Measurements from ENCODE around the gene PACSIN1.

Gene PACSIN1

DNA sequence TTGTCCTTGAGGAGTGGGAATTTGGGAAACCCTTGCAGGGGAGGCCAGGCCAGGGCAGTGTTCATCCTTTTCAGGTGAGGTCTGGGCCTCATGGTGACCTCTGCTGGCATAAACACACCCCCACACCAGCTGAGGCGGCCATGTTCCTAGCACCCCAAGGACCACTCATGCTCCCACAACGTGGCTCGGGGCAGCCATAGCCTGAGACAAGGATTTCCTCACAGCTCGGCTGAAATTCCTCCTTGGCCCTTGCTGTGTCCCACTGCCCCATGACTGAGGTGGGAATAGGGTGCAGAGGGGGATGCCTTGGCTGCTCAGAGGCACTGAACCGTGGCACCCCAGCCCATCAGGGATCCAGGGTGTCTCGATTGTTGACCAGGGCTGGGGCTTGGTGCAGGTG is 117.6 kb downstream of the PACSIN1 start:
- no peak for DNase-seq (ENCODE audit: low spot score)

DNA sequence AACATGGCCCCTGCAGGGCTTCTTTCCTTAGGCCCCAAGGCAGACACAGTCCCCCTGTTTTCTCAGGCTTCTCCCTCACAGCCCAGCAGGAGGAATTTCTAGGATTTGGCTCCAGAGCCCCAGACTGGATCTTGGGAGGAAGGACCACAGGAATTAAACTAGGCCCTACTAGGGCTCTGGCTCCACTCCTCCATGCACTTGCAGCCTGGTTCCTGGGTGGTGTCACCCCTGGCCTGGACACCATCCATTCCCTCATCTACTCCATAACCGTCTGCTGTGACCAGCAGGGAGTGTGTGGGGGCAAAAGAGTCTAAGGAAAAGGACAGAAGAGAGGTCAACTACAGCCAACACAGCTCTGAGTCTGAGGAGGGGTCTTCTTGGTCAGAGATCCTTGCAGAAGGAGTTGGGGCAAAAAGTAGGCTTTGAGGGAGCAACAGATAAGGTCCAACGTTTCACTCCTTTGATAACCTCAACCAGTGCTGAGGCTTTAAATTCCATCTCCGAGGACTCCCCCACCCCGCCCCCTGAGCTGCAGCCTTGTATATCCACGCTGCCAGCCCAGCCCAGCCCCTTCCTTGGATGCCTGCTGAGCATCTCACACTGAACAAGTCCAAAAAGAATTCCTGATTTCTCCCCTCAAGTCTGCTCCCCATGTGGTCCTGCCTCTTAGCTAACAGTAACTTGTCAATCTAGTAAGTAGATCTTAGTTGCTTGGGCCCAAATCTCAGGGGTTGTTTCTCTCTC is 118.2 kb downstream of the PACSIN1 start:
- DNase-seq (ENCODE audit: low spot score), result no peak

DNA sequence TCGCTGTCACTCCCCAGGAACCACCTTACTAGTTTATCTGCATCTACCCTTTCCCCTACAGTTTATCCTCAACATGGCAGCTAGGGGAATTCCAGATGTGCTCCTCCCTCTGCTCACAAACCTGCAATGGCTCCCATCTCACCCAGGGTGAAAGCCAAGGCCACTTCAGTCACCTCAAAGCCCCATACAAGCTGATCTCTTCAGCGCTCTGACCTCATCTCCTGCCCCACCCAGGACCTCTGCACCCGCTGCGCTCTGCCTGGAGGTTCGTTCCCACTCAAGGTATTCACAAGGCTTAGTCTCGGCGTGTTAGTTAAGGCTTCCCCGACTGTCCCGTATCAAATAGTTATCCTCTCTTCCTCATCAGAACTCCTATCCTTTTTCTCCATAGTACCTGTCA is 118.8 kb downstream of the PACSIN1 start:
- no peak for DNase-seq (ENCODE audit: low spot score)

Data from CD4-positive, alpha-beta T cell treated with Interleukin-2 at 100 ng/mL for 4 hours (primary cell).